Liver (tissue), 9 donors: ENCODE results near the gene BEST2. TPM values are rescaled to one million over a fixed set of nuclear protein-coding genes. Genes with fewer than 3 reads are reported as not detected.

Experiments used
- DNase-seq: peaks from one replicate; pipeline ENCODE4 v3.0.0-alpha.2; 2017; ENCODE audit warnings: low spot score
- H3K27ac ChIP-seq, 2 donors: one replicate each; pipeline ENCODE4 v1.7.0; 2013; ENCODE audit warnings: inconsistent platforms in 2 of 2, low read length in 2 of 2, control low read depth in 1 of 2, low read depth in 1 of 2, mild to moderate bottlenecking in 1 of 2
- H3K27me3 ChIP-seq, 4 donors: one replicate each; pipeline versions ENCODE4 v1.6.1 to v1.7.0; 2013; ENCODE audit warnings: low read length in 3 of 4, inconsistent platforms in 1 of 4, mild to moderate bottlenecking in 1 of 4, moderate library complexity in 1 of 4; ENCODE audit not compliant: control insufficient read depth in 4 of 4, insufficient read depth in 4 of 4
- H3K36me3 ChIP-seq, 4 donors: one replicate each; pipeline versions ENCODE4 v1.6.1 to v1.7.0; 2013; ENCODE audit warnings: low read length in 3 of 4, mild to moderate bottlenecking in 3 of 4, low read depth in 1 of 4, moderate library complexity in 1 of 4; ENCODE audit not compliant: control insufficient read depth in 4 of 4, insufficient read depth in 3 of 4
- H3K4me1 ChIP-seq, 4 donors: one replicate each; pipeline versions ENCODE4 v1.6.1 to v1.7.0; 2013; ENCODE audit warnings: low read length in 3 of 4, mild to moderate bottlenecking in 3 of 4, moderate library complexity in 1 of 4; ENCODE audit not compliant: control insufficient read depth in 4 of 4, insufficient read depth in 4 of 4
- H3K4me3 ChIP-seq, 3 donors: one replicate each; pipeline versions ENCODE4 v1.6.1 to v1.7.0; 2013; ENCODE audit warnings: low read length in 3 of 3, control low read depth in 1 of 3, low read depth in 1 of 3, mild to moderate bottlenecking in 1 of 3
- H3K9ac ChIP-seq, 2 donors: one replicate each; pipeline ENCODE4 v1.7.0; 2013; ENCODE audit warnings: low read length in 2 of 2, mild to moderate bottlenecking in 2 of 2, moderate library complexity in 2 of 2, control low read depth in 1 of 2, low read depth in 1 of 2
- H3K9me3 ChIP-seq, 4 donors: one replicate each; pipeline versions ENCODE4 v1.6.1 to v1.7.0; 2013; ENCODE audit warnings: low read length in 3 of 4; ENCODE audit not compliant: control insufficient read depth in 4 of 4
- EGR1 ChIP-seq, 2 donors: IDR thresholded peaks; 2 replicates each; pipeline ENCODE4 v1.6.1; 2016 to 2018; ENCODE audit warnings: antibody characterized with exemption in 2 of 2, low read depth in 2 of 2
- FOXA1 ChIP-seq: IDR thresholded peaks from 2 replicates; pipeline ENCODE4 v1.6.1; 2016; ENCODE audit warnings: antibody characterized with exemption
- FOXA2 ChIP-seq: IDR thresholded peaks from 2 replicates; pipeline ENCODE4 v1.6.1; 2016; ENCODE audit warnings: antibody characterized with exemption
- HNF4A ChIP-seq, 2 donors: conservative IDR thresholded peaks; 2 replicates each; pipeline ENCODE4 v1.6.1; 2016; ENCODE audit warnings: antibody characterized with exemption in 2 of 2, mild to moderate bottlenecking in 2 of 2
- HNF4G ChIP-seq: IDR thresholded peaks from 2 replicates; pipeline ENCODE4 v1.6.1; 2016; ENCODE audit warnings: antibody characterized with exemption
- JUND ChIP-seq, 2 donors: IDR thresholded peaks; 2 replicates each; pipeline ENCODE4 v1.6.1; 2016; ENCODE audit warnings: antibody characterized with exemption in 2 of 2
- NR2F2 ChIP-seq: IDR thresholded peaks from 2 replicates; pipeline ENCODE4 v1.6.1; 2016; ENCODE audit warnings: antibody characterized with exemption
- RAD21 ChIP-seq, 2 donors: IDR thresholded peaks; 2 replicates each; pipeline ENCODE4 v1.6.1; 2016; ENCODE audit warnings: antibody characterized with exemption in 2 of 2, mild to moderate bottlenecking in 2 of 2
- RXRA ChIP-seq, 2 donors: IDR thresholded peaks; 2 replicates each; pipeline ENCODE4 v1.6.1; 2017 to 2018; ENCODE audit warnings: antibody characterized with exemption in 2 of 2, mild to moderate bottlenecking in 1 of 2
- YY1 ChIP-seq: IDR thresholded peaks from 2 replicates; pipeline ENCODE4 v1.6.1; 2016; ENCODE audit warnings: antibody characterized with exemption, mild to moderate bottlenecking
- WGBS: extraction: QIAGEN DNeasy Blood & Tissue Kit; methylation state at CpG from one replicate; pipeline ENCODE4 v1.1.7; 2013; 5-methylcytosine and 5-hydroxymethylcytosine counted together
- polyA plus RNA-seq, 2 donors: library from polyadenylated mRNA; stranded (reverse) in 1 of 2; unstranded in 1 of 2; fragments of 200-250 nt in 1 of 2; fragments of >200 nt in 1 of 2; fragmentation: Nextera tagmentation in 1 of 2; extraction: Ambion mirVana in 1 of 2; gene quantifications; one replicate each; pipeline versions ENCODE4 v1.2.1 to v1.2.3, GENCODE V29; 2013 to 2015
- total RNA-seq, 2 donors: library from RNA; depleted of rRNA; stranded (reverse); fragments of >200 nt; gene quantifications; one replicate each; pipeline ENCODE4 v1.2.3, GENCODE V29; 2014
- TF ChIP-seq, protein P1 (sequence below): IDR thresholded peaks from 2 replicates; pipeline ENCODE4 v1.6.1; 2016; ENCODE audit warnings: antibody characterized with exemption
- TF ChIP-seq, protein P2 (sequence below): IDR thresholded peaks from 2 replicates; pipeline ENCODE4 v1.6.1; 2016; ENCODE audit warnings: antibody characterized with exemption
- TF ChIP-seq, protein P3 (sequence below): fragments of 150-350 bp; IDR thresholded peaks from 2 replicates; pipeline ENCODE4 v1.5.1; 2017; ENCODE audit warnings: improper control_type of control experiment, low read depth, low read length; ENCODE audit not compliant: missing input control
- donor health status: healthy.
- donor health status: healthy.
- donor health status: healthy.
- donor health status: healthy.
- donor health status: healthy.

BEST2 gene
- total and polyA plus RNA-seq, 4 donors: not detected

DNA sequence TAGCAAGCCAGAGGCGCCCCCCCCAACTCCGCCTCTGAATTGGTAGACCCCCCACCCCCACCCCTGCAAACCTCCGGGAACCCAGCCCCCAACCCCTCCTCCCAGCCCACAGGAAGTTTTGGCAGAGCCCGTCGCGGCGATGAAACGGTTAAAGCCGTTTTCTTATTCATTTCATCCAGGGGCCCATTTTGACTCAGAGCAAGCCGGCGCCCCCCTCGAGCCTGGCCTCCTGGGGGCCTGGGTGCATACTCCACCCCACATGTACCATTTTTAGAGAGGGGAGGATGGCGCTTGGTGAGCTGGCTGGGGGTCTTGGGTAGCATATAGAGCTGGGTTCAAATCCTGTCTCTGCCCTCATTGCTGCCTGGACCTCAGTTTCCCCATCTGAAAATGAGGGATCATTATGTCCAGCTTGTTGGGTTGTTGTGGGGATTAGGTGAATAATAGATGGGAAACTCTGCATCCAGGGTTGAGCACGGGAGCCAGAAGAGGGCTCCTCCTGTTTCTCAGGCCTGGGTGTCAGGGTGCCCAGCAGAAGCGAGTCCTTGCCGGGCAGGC, 31.8 kb downstream of the BEST2 start (continued):
- TF ChIP-seq HNF4A (conservative IDR thresholded peaks at IDR 0.05) (no peak), RAD21 (IDR thresholded peaks at IDR 0.05) (no peak), NR2F2 (no peak), JUND (IDR thresholded peaks at IDR 0.05) (no peak), FOXA2 (no peak), YY1 (no peak), HNF4G (no peak)

DNA sequence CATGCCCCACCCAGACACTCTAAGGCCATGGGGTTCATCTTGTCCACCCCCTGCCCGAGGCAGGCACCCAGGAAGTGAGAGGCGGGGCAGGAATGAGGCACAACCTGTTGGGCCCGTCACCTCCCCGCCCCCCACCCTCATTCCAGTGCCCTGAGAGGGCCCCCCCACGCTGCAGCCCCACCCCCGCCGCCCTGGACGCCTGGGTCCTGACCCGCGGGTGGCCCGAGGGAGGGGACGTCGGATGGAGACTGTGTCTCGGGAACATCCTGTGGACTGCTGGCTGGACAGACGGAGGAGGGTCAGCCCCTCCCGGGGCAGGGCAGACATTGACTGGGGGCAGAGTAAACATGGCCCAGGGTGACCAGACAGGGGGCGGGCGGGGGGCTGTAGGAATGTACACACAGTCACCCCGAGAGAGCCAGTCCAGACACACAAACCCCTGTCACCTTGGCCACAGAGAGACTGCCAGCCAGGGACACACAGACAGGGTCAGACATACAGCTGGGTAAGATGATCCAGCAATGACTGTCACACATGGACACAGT, 32.3 kb downstream of the BEST2 start:
- TF ChIP-seq EGR1 (IDR thresholded peaks at IDR 0.05; ENCODE audit: low read depth in 2 of 2) (no peak), RAD21 (IDR thresholded peaks at IDR 0.05) (no peak), NR2F2 (peak; percentile 82), RXRA (IDR thresholded peaks at IDR 0.05) (peak; percentile 24 to 30)
- TF ChIP-seq, protein P1, sequence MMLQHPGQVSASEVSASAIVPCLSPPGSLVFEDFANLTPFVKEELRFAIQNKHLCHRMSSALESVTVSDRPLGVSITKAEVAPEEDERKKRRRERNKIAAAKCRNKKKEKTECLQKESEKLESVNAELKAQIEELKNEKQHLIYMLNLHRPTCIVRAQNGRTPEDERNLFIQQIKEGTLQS: no peak
- TF ChIP-seq, protein P2, sequence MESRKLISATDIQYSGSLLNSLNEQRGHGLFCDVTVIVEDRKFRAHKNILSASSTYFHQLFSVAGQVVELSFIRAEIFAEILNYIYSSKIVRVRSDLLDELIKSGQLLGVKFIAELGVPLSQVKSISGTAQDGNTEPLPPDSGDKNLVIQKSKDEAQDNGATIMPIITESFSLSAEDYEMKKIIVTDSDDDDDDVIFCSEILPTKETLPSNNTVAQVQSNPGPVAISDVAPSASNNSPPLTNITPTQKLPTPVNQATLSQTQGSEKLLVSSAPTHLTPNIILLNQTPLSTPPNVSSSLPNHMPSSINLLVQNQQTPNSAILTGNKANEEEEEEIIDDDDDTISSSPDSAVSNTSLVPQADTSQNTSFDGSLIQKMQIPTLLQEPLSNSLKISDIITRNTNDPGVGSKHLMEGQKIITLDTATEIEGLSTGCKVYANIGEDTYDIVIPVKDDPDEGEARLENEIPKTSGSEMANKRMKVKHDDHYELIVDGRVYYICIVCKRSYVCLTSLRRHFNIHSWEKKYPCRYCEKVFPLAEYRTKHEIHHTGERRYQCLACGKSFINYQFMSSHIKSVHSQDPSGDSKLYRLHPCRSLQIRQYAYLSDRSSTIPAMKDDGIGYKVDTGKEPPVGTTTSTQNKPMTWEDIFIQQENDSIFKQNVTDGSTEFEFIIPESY: no peak
- no peaks in the 10 kb centered on the region for H3K36me3 ChIP-seq
- H3K4me3 ChIP-seq: no peak overlapping the region
- peak; percentile 64 for DNase-seq
- no peaks in the 10 kb centered on the region for H3K9me3 ChIP-seq
- H3K4me1 ChIP-seq: peaks cover 17 to 43% (median 23%) of the 10 kb centered on the region in 4 donors
- WGBS: 16% methylated on average over 19 of the region's 19 CpGs
- peak overlapping the region; percentile 67 to 86 for H3K27ac ChIP-seq
- H3K9ac ChIP-seq: no peak overlapping the region
- H3K27me3 ChIP-seq: no peaks in the 10 kb centered on the region

DNA sequence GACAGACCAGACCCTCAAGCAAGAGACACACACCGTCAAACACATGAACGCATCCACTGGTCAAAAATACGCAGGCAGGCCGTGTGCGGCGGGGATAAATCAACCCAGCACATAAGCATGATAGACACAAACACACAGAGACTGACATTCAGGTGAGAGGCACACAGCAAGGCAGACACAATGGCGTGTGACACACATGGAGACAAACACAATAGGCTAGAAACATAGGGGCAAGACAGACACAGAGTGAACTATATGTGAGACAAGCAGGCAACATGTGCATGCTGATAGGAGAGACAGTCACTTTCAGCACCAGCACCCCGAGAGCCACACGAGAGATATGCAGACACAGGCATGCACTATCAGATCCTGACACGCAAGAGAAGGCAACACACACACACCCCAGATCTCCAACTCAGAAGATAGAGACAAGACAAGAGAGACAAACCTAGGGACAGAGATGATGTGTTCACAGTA, 32.8 kb downstream of the BEST2 start:
- no peak overlapping the region for H3K9ac ChIP-seq
- TF ChIP-seq, protein P2: no peak
- TF ChIP-seq HNF4G (no peak), FOXA1 (no peak), RXRA (IDR thresholded peaks at IDR 0.05) (no peak), HNF4A (conservative IDR thresholded peaks at IDR 0.05) (no peak)
- TF ChIP-seq, protein P3, sequence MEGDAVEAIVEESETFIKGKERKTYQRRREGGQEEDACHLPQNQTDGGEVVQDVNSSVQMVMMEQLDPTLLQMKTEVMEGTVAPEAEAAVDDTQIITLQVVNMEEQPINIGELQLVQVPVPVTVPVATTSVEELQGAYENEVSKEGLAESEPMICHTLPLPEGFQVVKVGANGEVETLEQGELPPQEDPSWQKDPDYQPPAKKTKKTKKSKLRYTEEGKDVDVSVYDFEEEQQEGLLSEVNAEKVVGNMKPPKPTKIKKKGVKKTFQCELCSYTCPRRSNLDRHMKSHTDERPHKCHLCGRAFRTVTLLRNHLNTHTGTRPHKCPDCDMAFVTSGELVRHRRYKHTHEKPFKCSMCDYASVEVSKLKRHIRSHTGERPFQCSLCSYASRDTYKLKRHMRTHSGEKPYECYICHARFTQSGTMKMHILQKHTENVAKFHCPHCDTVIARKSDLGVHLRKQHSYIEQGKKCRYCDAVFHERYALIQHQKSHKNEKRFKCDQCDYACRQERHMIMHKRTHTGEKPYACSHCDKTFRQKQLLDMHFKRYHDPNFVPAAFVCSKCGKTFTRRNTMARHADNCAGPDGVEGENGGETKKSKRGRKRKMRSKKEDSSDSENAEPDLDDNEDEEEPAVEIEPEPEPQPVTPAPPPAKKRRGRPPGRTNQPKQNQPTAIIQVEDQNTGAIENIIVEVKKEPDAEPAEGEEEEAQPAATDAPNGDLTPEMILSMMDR: no peak
- no peak overlapping the region for H3K4me3 ChIP-seq
- DNase-seq: peak; percentile 67
- 71% methylated on average over 10 of the region's 10 CpGs for WGBS
- H3K4me1 ChIP-seq: peaks cover 12 to 45% (median 26%) of the 10 kb centered on the region in 4 donors
- H3K27ac ChIP-seq: peak overlapping the region; percentile 67 to 86
- no peaks in the 10 kb centered on the region for H3K36me3 ChIP-seq
- H3K27me3 ChIP-seq: no peaks in the 10 kb centered on the region
- H3K9me3 ChIP-seq: no peaks in the 10 kb centered on the region
